ENCODE results near the gene SETBP1.

The SETBP1 gene

GRCh38 chr18:44946529-44947113 is 265.9 kb downstream of the SETBP1 start:
- Histone ChIP-seq H3K36me3 (ENCODE audit: control insufficient read depth in 2 of 2, insufficient read depth in 1 of 2, low read length in 2 of 2) (no peaks in the 10 kb centered on the region; a peak in 1 of 3 replicates), H3K27ac (ENCODE audit: extremely low read depth, low read depth, low read length) (peak overlapping the region; percentile 92), H3K4me3 (ENCODE audit: low read depth, low read length) (no peak overlapping the region), H3K9me3 (ENCODE audit: control insufficient read depth, insufficient read depth, low read depth, low read length) (no peaks in the 10 kb centered on the region), H3K4me1 (ENCODE audit: control insufficient read depth, insufficient read depth, low read length) (peaks cover 37% of the 10 kb centered on the region)
- CTCF ChIA-PET, result interaction anchor here (0.6 to 1.3 kb wide), 4 partner anchors 11 to 279 kb away, joined by 3 read pairs; no protein-coding TSS in a partner anchor
- POLR2A ChIA-PET, result no interaction called here
- peak; percentile 99 for TF ChIP-seq ZNF843 (tag by site-specific recombination; IDR thresholded peaks at IDR 0.05)
- peak; percentile 79 for TF ChIP-seq ZNF423 (tag by site-specific recombination; IDR thresholded peaks at IDR 0.05)
- peak; percentile 83; the same call in 1 of the 2 replicates for TF ChIP-seq BCL11A (tag by site-specific recombination; IDR thresholded peaks at IDR 0.05; ENCODE audit: low read depth)
- peak; percentile 71 for TF ChIP-seq SP7 (tag by site-specific recombination; IDR thresholded peaks at IDR 0.05)
- TF ChIP-seq ZXDB (tag by site-specific recombination; IDR thresholded peaks at IDR 0.05), result peak; percentile 96
- 0 out of 2 replicates have a peak, but pooled peaks have one; percentile 27 for TF ChIP-seq ZNF10 (tag by site-specific recombination; IDR thresholded peaks at IDR 0.05)
- no peak for TF ChIP-seq ZNF660 (tag by site-specific recombination; IDR thresholded peaks at IDR 0.05)
- peak; percentile 83 for TF ChIP-seq ZBTB44 (tag by site-specific recombination; IDR thresholded peaks at IDR 0.05)
- peak; percentile 63; the same call in 1 of the 2 replicates for TF ChIP-seq ZNF639 (tag by site-specific recombination; IDR thresholded peaks at IDR 0.05)
- TF ChIP-seq ZNF488 (tag by site-specific recombination; IDR thresholded peaks at IDR 0.05), result peak; percentile 76; the same call in 1 of the 2 replicates
- peak; percentile 91 for TF ChIP-seq INSM2 (tag by site-specific recombination; IDR thresholded peaks at IDR 0.05)
- 0 out of 2 replicates have a peak, but pooled peaks have one; percentile 49 for TF ChIP-seq ZBTB49 (tag by site-specific recombination; IDR thresholded peaks at IDR 0.05; ENCODE audit: low read depth)
- TF ChIP-seq ZIC2 (tag by site-specific recombination; IDR thresholded peaks at IDR 0.05), result no peak
- TF ChIP-seq OVOL3 (tag by site-specific recombination; IDR thresholded peaks at IDR 0.05), result peak; percentile 93; the same call in 1 of the 2 replicates
- TF ChIP-seq OSR2 (tag by site-specific recombination; IDR thresholded peaks at IDR 0.05), result peak; percentile 98
- 0 out of 2 replicates have a peak, but pooled peaks have one; percentile 34 for TF ChIP-seq ATF2 (tag by site-specific recombination; IDR thresholded peaks at IDR 0.05; ENCODE audit: low read depth)
- TF ChIP-seq ZNF837 (tag by site-specific recombination; IDR thresholded peaks at IDR 0.05), result no peak
- peak; percentile 97 for TF ChIP-seq GLI2 (tag by site-specific recombination; IDR thresholded peaks at IDR 0.05; ENCODE audit: borderline replicate concordance, low read depth)
- peak; percentile 54; the same call in 1 of the 2 replicates for TF ChIP-seq ZNF449 (tag by site-specific recombination; IDR thresholded peaks at IDR 0.05)
- TF ChIP-seq ZNF37A (tag by site-specific recombination; IDR thresholded peaks at IDR 0.05), result no peak
- TF ChIP-seq ZNF560 (tag by site-specific recombination; IDR thresholded peaks at IDR 0.05; ENCODE audit: borderline replicate concordance), result no peak
- 0 out of 2 replicates have a peak, but pooled peaks have one; percentile 67 for TF ChIP-seq ZBTB1 (tag by site-specific recombination; IDR thresholded peaks at IDR 0.05)
- peak; percentile 49 for TF ChIP-seq ZBTB8A (tag by site-specific recombination; IDR thresholded peaks at IDR 0.05)
- TF ChIP-seq YY1 (tag by site-specific recombination; IDR thresholded peaks at IDR 0.05), result peak; percentile 35; the same call in 1 of the 2 replicates
- peak; percentile 59 for TF ChIP-seq ZNF513 (tag by site-specific recombination; IDR thresholded peaks at IDR 0.05)
